Mucosa of stomach (tissue), 1 donor: ENCODE results near the gene CHTF18.

Experiments used
- H3K27me3 ChIP-seq: one replicate; pipeline ENCODE4 v1.7.0; 2013; ENCODE audit warnings: mild to moderate bottlenecking, low read length; ENCODE audit not compliant: control insufficient read depth, insufficient read depth
- H3K36me3 ChIP-seq: one replicate; pipeline ENCODE4 v1.7.0; 2013; ENCODE audit warnings: low read length; ENCODE audit not compliant: control insufficient read depth, insufficient read depth
- H3K4me1 ChIP-seq: one replicate; pipeline ENCODE4 v1.7.0; 2013; ENCODE audit warnings: mild to moderate bottlenecking, low read length; ENCODE audit not compliant: control insufficient read depth, insufficient read depth
- H3K4me3 ChIP-seq: one replicate; pipeline ENCODE4 v1.7.0; 2013; ENCODE audit warnings: low read length
- H3K9ac ChIP-seq: one replicate; pipeline ENCODE4 v1.7.0; 2013; ENCODE audit warnings: mild to moderate bottlenecking, low read length, moderate library complexity
- H3K9me3 ChIP-seq: one replicate; pipeline ENCODE4 v1.7.0; 2013; ENCODE audit warnings: mild to moderate bottlenecking, low read length, moderate library complexity; ENCODE audit not compliant: control insufficient read depth
- donor health status: Pancreatic carcinoma.

CHTF18 gene

GRCh38 chr16:822174-822908, 33.9 kb downstream of the CHTF18 start:
- no peaks in the 10 kb centered on the region for H3K36me3 ChIP-seq
- no peaks in the 10 kb centered on the region for H3K4me1 ChIP-seq
- no peaks in the 10 kb centered on the region for H3K9me3 ChIP-seq
- peaks cover 7% of the 10 kb centered on the region for H3K27me3 ChIP-seq
- no peak overlapping the region for H3K9ac ChIP-seq
- no peak overlapping the region for H3K4me3 ChIP-seq

- no peak overlapping the region for H3K9ac ChIP-seq
- H3K4me3 ChIP-seq, result no peak overlapping the region
- peaks cover 10% of the 10 kb centered on the region for H3K27me3 ChIP-seq
- H3K9me3 ChIP-seq, result no peaks in the 10 kb centered on the region
- no peaks in the 10 kb centered on the region for H3K4me1 ChIP-seq
- no peaks in the 10 kb centered on the region for H3K36me3 ChIP-seq
Measured at GRCh38 chr16:822909-823297, 34.5 kb downstream of the CHTF18 start.

DNA sequence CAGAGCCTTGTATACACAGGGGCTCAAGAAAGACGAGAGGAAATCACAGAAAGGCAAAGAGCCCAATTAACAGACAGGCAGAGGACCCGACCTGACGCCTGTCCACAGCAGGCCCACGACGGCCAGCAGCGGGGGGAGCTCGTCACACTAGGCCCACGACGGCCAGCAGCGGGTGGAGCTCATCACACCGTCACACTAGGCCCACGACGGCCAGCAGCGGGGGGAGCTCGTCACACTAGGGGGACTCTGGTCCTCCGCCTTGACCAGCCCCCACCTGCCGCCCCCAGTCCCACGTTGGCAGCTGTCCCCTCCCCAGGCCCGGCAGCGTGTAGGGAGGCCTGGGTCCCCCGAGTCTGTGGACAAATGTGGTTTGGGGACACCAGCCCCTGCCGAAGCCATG, 35.8 kb downstream of the CHTF18 start:
- no peak overlapping the region for H3K4me3 ChIP-seq
- no peak overlapping the region for H3K9ac ChIP-seq
- H3K4me1 ChIP-seq, result no peaks in the 10 kb centered on the region
- no peaks in the 10 kb centered on the region for H3K36me3 ChIP-seq
- H3K27me3 ChIP-seq, result peaks cover 10% of the 10 kb centered on the region
- H3K9me3 ChIP-seq, result no peaks in the 10 kb centered on the region

- no peaks in the 10 kb centered on the region for H3K4me1 ChIP-seq
- H3K27me3 ChIP-seq, result peaks cover 10% of the 10 kb centered on the region
Measured at GRCh38 chr16:824601-825000, 36.2 kb downstream of the CHTF18 start.

DNA sequence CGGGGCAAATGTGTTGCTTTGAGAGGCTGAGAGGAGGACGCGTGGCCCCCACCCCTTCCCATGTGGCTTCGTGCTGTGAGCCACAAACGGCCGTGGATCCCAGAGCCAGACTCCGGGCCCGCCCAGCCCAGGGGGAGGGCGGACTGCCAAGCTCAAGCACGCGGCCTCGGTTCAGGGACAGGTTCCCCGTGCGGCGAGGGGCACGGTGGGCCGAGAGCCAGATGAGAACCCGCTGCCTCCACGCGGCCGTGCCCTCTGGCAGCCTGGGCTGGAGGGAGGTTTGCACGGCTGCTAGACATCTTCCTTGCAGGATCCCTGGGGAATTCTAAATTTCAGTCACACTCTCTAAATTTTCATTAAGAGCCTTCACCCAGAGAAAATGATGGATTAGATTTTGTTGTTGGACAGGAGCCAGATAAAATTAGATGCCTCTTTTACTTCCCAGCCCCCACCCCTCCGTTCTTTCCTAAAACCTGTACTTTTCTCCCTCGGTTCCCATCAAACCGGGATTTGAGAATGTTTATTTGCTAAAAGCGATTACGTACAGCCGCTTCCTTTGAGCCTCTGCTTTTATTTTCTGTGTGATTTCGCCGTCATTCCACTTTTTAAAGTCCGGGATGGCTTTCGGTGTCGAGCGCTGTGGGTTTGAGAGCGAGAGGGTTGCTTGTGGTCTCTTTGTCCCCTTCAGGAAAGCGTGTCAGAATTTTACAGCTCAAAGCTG, 37.1 kb downstream of the CHTF18 start:
- H3K36me3 ChIP-seq, result no peaks in the 10 kb centered on the region
- no peak overlapping the region for H3K4me3 ChIP-seq
- H3K9me3 ChIP-seq, result no peaks in the 10 kb centered on the region
- H3K27me3 ChIP-seq, result peaks cover 10% of the 10 kb centered on the region
- no peaks in the 10 kb centered on the region for H3K4me1 ChIP-seq
- no peak overlapping the region for H3K9ac ChIP-seq

More at GRCh38 chr16:824601-825000, 36.2 kb downstream of the CHTF18 start:
- Histone ChIP-seq H3K36me3 (no peaks in the 10 kb centered on the region), H3K9ac (no peak overlapping the region), H3K9me3 (no peaks in the 10 kb centered on the region), H3K4me3 (no peak overlapping the region)

- Histone ChIP-seq H3K36me3 (no peaks in the 10 kb centered on the region), H3K9ac (no peak overlapping the region), H3K27me3 (peaks cover 6% of the 10 kb centered on the region), H3K4me1 (no peaks in the 10 kb centered on the region), H3K9me3 (no peaks in the 10 kb centered on the region), H3K4me3 (no peak overlapping the region)
Measured at GRCh38 chr16:827513-827912, 39.1 kb downstream of the CHTF18 start.

GRCh38 chr16:828891-829290, 40.5 kb downstream of the CHTF18 start:
- Histone ChIP-seq H3K36me3 (no peaks in the 10 kb centered on the region), H3K9ac (no peak overlapping the region), H3K9me3 (no peaks in the 10 kb centered on the region)

GRCh38 chr16:830107-830870, 41.9 kb downstream of the CHTF18 start:
- no peak overlapping the region for H3K4me3 ChIP-seq
- no peaks in the 10 kb centered on the region for H3K9me3 ChIP-seq
- H3K9ac ChIP-seq, result no peak overlapping the region
- no peaks in the 10 kb centered on the region for H3K36me3 ChIP-seq
- H3K4me1 ChIP-seq, result no peaks in the 10 kb centered on the region
- peaks cover 6% of the 10 kb centered on the region for H3K27me3 ChIP-seq

More at GRCh38 chr16:828891-829290, 40.5 kb downstream of the CHTF18 start:
- Histone ChIP-seq H3K4me3 (no peak overlapping the region), H3K4me1 (no peaks in the 10 kb centered on the region), H3K27me3 (peaks cover 6% of the 10 kb centered on the region)

GRCh38 chr16:830871-831570, 42.6 kb downstream of the CHTF18 start:
- Histone ChIP-seq H3K36me3 (no peaks in the 10 kb centered on the region), H3K9ac (no peak overlapping the region), H3K27me3 (peaks cover 4% of the 10 kb centered on the region), H3K4me3 (no peak overlapping the region), H3K9me3 (no peaks in the 10 kb centered on the region), H3K4me1 (no peaks in the 10 kb centered on the region)

- Histone ChIP-seq H3K27me3 (peaks cover 3% of the 10 kb centered on the region), H3K36me3 (no peaks in the 10 kb centered on the region), H3K9me3 (no peaks in the 10 kb centered on the region), H3K9ac (no peak overlapping the region), H3K4me3 (no peak overlapping the region), H3K4me1 (no peaks in the 10 kb centered on the region)
Measured at GRCh38 chr16:831571-832413, 43.4 kb downstream of the CHTF18 start.

DNA sequence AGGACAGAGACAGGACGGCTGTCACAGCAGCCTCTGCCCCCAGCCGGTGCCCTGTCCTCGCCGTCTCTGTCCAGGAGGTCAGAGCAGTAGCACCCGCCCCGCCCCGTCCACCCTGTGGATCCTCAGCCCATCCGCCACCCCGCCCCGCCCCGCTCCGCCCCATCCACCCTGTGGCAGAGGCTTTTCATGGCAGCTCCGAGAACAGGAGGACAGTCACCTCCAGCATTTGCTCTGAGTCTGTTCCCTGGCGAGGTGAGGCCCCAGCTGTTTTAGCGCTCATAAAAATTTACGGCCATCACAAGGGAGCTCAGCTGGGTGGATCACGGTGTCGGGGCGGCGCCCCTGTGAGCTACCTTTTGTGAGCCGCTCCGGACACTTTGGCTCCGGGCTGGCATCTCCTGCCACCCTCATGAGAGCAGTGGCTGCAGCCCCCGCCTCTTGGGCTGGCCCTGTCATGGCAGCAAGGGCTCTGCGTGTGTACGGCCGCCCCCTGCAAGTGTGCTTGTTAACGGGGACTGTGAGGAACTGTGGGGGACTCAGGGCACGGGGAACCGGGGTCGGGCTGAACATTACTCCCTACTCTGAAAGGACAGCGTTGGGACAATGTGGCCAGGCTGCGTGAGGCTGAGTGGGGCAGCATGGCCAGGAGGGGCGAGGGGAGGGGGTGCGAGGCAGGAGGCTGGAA, 44.4 kb downstream of the CHTF18 start:
- Histone ChIP-seq H3K4me1 (no peaks in the 10 kb centered on the region), H3K36me3 (no peaks in the 10 kb centered on the region), H3K9me3 (no peaks in the 10 kb centered on the region), H3K27me3 (no peaks in the 10 kb centered on the region), H3K9ac (no peak overlapping the region), H3K4me3 (no peak overlapping the region)
